Adrenal gland (tissue), 12 donors: ENCODE data around the gene SNX30. TPM values are rescaled to one million over a fixed set of nuclear protein-coding genes. Genes with fewer than 3 reads are reported as not detected.

Experiments
- DNase-seq, 7 donors: peaks; one replicate each; pipeline ENCODE4 v3.0.0-alpha.2; 2019 to 2020
- H3K27ac ChIP-seq, 5 donors: fragments of 200-600 bp; sonication (generic) in 4 of 5; 1 replicate in 3 of 5; 2 replicates in 2 of 5; pipeline versions ENCODE4 v1.5.1 to v1.8.0; 2016 to 2020; ENCODE audit warnings: mild to moderate bottlenecking in 1 of 5
- H3K27me3 ChIP-seq: fragments of 200-600 bp; 2 replicates; pipeline ENCODE4 v1.8.0; 2021
- H3K36me3 ChIP-seq, 2 donors: fragments of 200-600 bp; replicated peaks in 1 of 2; 1 replicate in 1 of 2; 2 replicates in 1 of 2; pipeline versions ENCODE4 v1.5.1 to v1.8.0; 2018 to 2022
- H3K4me1 ChIP-seq, 2 donors: fragments of 200-600 bp; replicated peaks in 1 of 2; 1 replicate in 1 of 2; 2 replicates in 1 of 2; pipeline versions ENCODE4 v1.5.1 to v1.8.0; 2018 to 2021
- H3K4me3 ChIP-seq, 4 donors: fragments of 200-600 bp; sonication (generic) in 3 of 4; one replicate each; pipeline ENCODE4 v1.5.1; 2016 to 2018
- H3K9me3 ChIP-seq, 3 donors: fragments of 200-600 bp; sonication (generic) in 1 of 3; replicated peaks in 1 of 3; 1 replicate in 2 of 3; 2 replicates in 1 of 3; pipeline versions ENCODE4 v1.5.1 to v1.8.0; 2016 to 2021
- CTCF ChIP-seq, 6 experiments: fragments of 450-650 bp in 4 of 6; fragments of 200-600 bp in 2 of 6; sonication (generic) in 1 of 6; IDR thresholded peaks; 1 replicate in 5 of 6; 2 replicates in 1 of 6; pipeline versions ENCODE4 v1.5.1 to v1.8.0; 2016 to 2021; ENCODE audit warnings: antibody characterized with exemption in 6 of 6, mild to moderate bottlenecking in 2 of 6, moderate library complexity in 1 of 6
- POLR2A ChIP-seq, 2 donors: fragments of 450-650 bp; IDR thresholded peaks; one replicate each; pipeline ENCODE4 v1.6.1; 2017; ENCODE audit warnings: antibody characterized with exemption in 2 of 2, mild to moderate bottlenecking in 2 of 2, moderate library complexity in 1 of 2
- WGBS, 4 donors: extraction: QIAGEN DNeasy Blood & Tissue Kit in 2 of 4; methylation state at CpG; one replicate each; pipeline versions ENCODE4 v1.1.5 to v1.1.7; 2013 to 2017; 5-methylcytosine and 5-hydroxymethylcytosine counted together
- intact Hi-C, 2 donors: fragments of 100-400 bp; cut with DNase I; formaldehyde crosslinking; loops; one replicate each; pipeline versions ENCODE4 v1.14.1 to v1.15.0; 2022 to 2023
- polyA plus RNA-seq, 3 donors: library from polyadenylated mRNA; stranded (reverse); fragments of 200-250 nt in 2 of 3; fragments of 350-450 nt in 1 of 3; fragmentation: Illumina TruSeq in 1 of 3; extraction: RNeasy Lipid Tissue Mini Kit (QIAGEN cat#74804) in 1 of 3; gene quantifications; one replicate each; pipeline ENCODE4 v1.2.3, GENCODE V29; 2013 to 2014
- total RNA-seq, 9 donors: library from RNA; depleted of rRNA in 4 of 9; stranded (reverse); fragments of >200 nt in 4 of 9; fragments of 120-200 nt in 1 of 9; fragmentation: NEBNext Ultra II Directional in 1 of 9; extraction: Animal tissue kit (Norgen Biotek cat#: 25700) in 1 of 9; gene quantifications; one replicate each; pipeline versions ENCODE4 v1.1.0 to v1.2.4, GENCODE V29; 2013 to 2023
- donor health status: healthy with polysubstance abuse.
- donor health status: Bipolar disorder and iron deficiency.
- donor health status: DM: yes; HTN: yes; CAD: no.
- donor health status: DM: no; HTN: no; CAD: no.
- donor health status: DM: no; HTN: no; CAD: no.
- donor health status: DM: yes; HTN: yes; CAD: no.

Gene SNX30
- total and polyA plus RNA-seq, 12 donors, result 0.84 to 12.3 (median 8.8) TPM

- TF ChIP-seq POLR2A (IDR thresholded peaks at IDR 0.05) (no peak), CTCF (IDR thresholded peaks at IDR 0.05) (no peak)
- intact Hi-C loops, result no loop called here
- H3K36me3 ChIP-seq, result no peaks in the 10 kb centered on the region
- peak overlapping the region in 1 of 5 donors; percentile 35 for H3K27ac ChIP-seq
- H3K4me1 ChIP-seq, result peaks cover 2 to 39% of the 10 kb centered on the region in 2 donors
- no peaks in the 10 kb centered on the region for H3K27me3 ChIP-seq
- 60 to 83% (median 68%) methylated on average over 5 of the region's 5 CpGs for WGBS, 4 donors
- DNase-seq, result no peak
- no peak overlapping the region for H3K4me3 ChIP-seq
- H3K9me3 ChIP-seq, result no peaks in the 10 kb centered on the region
These were observed 4.5 kb downstream of the SNX30 start for GRCh38 chr9:112755016-112755427.

- Histone ChIP-seq H3K36me3 (no peaks in the 10 kb centered on the region), H3K9me3 (no peaks in the 10 kb centered on the region), H3K4me1 (peaks cover 0 to 36% of the 10 kb centered on the region in 2 donors), H3K4me3 (no peak overlapping the region), H3K27ac (no peak overlapping the region), H3K27me3 (no peaks in the 10 kb centered on the region)
- TF ChIP-seq CTCF (IDR thresholded peaks at IDR 0.05), result no peak
- no peak for TF ChIP-seq POLR2A (IDR thresholded peaks at IDR 0.05)
- intact Hi-C loops, result no loop called here
- DNase-seq, result no peak
- 82 to 92% (median 88%) methylated on average over 4 of the region's 4 CpGs for WGBS, 4 donors
These were observed 5.1 kb downstream of the SNX30 start for GRCh38 chr9:112755675-112756074.

- Histone ChIP-seq H3K4me1 (peaks cover 0 to 27% of the 10 kb centered on the region in 2 donors), H3K4me3 (no peak overlapping the region), H3K27ac (no peak overlapping the region), H3K27me3 (no peaks in the 10 kb centered on the region), H3K36me3 (no peaks in the 10 kb centered on the region), H3K9me3 (no peaks in the 10 kb centered on the region)
- TF ChIP-seq CTCF (IDR thresholded peaks at IDR 0.05) (no peak), POLR2A (IDR thresholded peaks at IDR 0.05) (no peak)
- WGBS, 4 donors, result 73 to 88% (median 83%) methylated on average over 7 of the region's 7 CpGs
- no peak for DNase-seq
- intact Hi-C loops, result no loop called here
These were observed 6.8 kb downstream of the SNX30 start for GRCh38 chr9:112757282-112757883.

- no peak for TF ChIP-seq CTCF (IDR thresholded peaks at IDR 0.05)
- TF ChIP-seq POLR2A (IDR thresholded peaks at IDR 0.05), result no peak
- DNase-seq, result no peak
- intact Hi-C loops, result no loop called here
- Histone ChIP-seq H3K9me3 (no peaks in the 10 kb centered on the region), H3K4me3 (no peak overlapping the region), H3K27me3 (no peaks in the 10 kb centered on the region), H3K27ac (no peak overlapping the region), H3K4me1 (peaks cover 0 to 24% of the 10 kb centered on the region in 2 donors), H3K36me3 (no peaks in the 10 kb centered on the region)
- 74 to 97% (median 88%) methylated on average over 2 of the region's 2 CpGs for WGBS, 4 donors
These were observed 7.4 kb downstream of the SNX30 start for GRCh38 chr9:112757940-112758339.
